Measurements from ENCODE around the gene OR52J3.
"Not testable (repeated sequence)": the region's sequence is repeated elsewhere in the genome, so short reads cannot be mapped to it uniquely, and the experiment has no call there.

Gene OR52J3

DNA sequence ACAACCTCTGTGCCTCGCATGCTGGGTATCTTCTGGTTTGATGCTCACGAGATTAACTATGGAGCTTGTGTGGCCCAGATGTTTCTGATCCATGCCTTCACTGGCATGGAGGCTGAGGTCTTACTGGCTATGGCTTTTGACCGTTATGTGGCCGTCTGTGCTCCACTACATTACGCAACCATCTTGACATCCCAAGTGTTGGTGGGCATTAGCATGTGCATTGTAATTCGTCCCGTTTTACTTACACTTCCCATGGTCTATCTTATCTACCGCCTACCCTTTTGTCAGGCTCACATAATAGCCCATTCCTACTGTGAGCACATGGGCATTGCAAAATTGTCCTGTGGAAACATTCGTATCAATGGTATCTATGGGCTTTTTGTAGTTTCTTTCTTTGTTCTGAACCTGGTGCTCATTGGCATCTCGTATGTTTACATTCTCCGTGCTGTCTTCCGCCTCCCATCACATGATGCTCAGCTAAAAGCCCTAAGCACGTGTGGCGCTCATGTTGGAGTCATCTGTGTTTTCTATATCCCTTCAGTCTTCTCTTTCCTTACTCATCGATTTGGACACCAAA lies 516 bp downstream of the OR52J3 start:
- no peak for ATAC-seq
- TF ChIP-seq TOX (CRISPR knock-in tag; IDR thresholded peaks at IDR 0.05; ENCODE audit: borderline replicate concordance) (no peak), ARNTL (CRISPR knock-in tag; IDR thresholded peaks at IDR 0.05; ENCODE audit: borderline replicate concordance, low read depth) (no peak), GLIS3 (CRISPR knock-in tag; IDR thresholded peaks at IDR 0.05) (no peak), SNAI2 (CRISPR knock-in tag; IDR thresholded peaks at IDR 0.05) (no peak), TCF4 (CRISPR knock-in tag; IDR thresholded peaks at IDR 0.05; ENCODE audit: borderline replicate concordance) (no peak), ZFP3 (CRISPR knock-in tag; IDR thresholded peaks at IDR 0.05) (no peak), ZNF8 (CRISPR knock-in tag; IDR thresholded peaks at IDR 0.05) (no peak), ZNF565 (CRISPR knock-in tag; conservative IDR thresholded peaks at IDR 0.05; ENCODE audit: low read depth) (no peak), ZFP30 (CRISPR knock-in tag; IDR thresholded peaks at IDR 0.05) (no peak), CSDC2 (CRISPR knock-in tag; IDR thresholded peaks at IDR 0.05) (no peak), ZC3H10 (CRISPR knock-in tag; IDR thresholded peaks at IDR 0.05) (no peak)
- TF ChIP-seq, protein P1, sequence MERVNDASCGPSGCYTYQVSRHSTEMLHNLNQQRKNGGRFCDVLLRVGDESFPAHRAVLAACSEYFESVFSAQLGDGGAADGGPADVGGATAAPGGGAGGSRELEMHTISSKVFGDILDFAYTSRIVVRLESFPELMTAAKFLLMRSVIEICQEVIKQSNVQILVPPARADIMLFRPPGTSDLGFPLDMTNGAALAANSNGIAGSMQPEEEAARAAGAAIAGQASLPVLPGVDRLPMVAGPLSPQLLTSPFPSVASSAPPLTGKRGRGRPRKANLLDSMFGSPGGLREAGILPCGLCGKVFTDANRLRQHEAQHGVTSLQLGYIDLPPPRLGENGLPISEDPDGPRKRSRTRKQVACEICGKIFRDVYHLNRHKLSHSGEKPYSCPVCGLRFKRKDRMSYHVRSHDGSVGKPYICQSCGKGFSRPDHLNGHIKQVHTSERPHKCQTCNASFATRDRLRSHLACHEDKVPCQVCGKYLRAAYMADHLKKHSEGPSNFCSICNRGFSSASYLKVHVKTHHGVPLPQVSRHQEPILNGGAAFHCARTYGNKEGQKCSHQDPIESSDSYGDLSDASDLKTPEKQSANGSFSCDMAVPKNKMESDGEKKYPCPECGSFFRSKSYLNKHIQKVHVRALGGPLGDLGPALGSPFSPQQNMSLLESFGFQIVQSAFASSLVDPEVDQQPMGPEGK (CRISPR knock-in tag; IDR thresholded peaks at IDR 0.05; ENCODE audit: borderline replicate concordance): no peak
- TF ChIP-seq, protein P2, sequence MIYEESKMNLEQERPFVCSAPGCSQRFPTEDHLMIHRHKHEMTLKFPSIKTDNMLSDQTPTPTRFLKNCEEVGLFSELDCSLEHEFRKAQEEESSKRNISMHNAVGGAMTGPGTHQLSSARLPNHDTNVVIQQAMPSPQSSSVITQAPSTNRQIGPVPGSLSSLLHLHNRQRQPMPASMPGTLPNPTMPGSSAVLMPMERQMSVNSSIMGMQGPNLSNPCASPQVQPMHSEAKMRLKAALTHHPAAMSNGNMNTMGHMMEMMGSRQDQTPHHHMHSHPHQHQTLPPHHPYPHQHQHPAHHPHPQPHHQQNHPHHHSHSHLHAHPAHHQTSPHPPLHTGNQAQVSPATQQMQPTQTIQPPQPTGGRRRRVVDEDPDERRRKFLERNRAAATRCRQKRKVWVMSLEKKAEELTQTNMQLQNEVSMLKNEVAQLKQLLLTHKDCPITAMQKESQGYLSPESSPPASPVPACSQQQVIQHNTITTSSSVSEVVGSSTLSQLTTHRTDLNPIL (CRISPR knock-in tag; IDR thresholded peaks at IDR 0.05; ENCODE audit: low read depth): no peak
- TF ChIP-seq, protein P3, sequence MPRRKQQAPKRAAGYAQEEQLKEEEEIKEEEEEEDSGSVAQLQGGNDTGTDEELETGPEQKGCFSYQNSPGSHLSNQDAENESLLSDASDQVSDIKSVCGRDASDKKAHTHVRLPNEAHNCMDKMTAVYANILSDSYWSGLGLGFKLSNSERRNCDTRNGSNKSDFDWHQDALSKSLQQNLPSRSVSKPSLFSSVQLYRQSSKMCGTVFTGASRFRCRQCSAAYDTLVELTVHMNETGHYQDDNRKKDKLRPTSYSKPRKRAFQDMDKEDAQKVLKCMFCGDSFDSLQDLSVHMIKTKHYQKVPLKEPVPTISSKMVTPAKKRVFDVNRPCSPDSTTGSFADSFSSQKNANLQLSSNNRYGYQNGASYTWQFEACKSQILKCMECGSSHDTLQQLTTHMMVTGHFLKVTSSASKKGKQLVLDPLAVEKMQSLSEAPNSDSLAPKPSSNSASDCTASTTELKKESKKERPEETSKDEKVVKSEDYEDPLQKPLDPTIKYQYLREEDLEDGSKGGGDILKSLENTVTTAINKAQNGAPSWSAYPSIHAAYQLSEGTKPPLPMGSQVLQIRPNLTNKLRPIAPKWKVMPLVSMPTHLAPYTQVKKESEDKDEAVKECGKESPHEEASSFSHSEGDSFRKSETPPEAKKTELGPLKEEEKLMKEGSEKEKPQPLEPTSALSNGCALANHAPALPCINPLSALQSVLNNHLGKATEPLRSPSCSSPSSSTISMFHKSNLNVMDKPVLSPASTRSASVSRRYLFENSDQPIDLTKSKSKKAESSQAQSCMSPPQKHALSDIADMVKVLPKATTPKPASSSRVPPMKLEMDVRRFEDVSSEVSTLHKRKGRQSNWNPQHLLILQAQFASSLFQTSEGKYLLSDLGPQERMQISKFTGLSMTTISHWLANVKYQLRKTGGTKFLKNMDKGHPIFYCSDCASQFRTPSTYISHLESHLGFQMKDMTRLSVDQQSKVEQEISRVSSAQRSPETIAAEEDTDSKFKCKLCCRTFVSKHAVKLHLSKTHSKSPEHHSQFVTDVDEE (CRISPR knock-in tag; IDR thresholded peaks at IDR 0.05): no peak

DNA sequence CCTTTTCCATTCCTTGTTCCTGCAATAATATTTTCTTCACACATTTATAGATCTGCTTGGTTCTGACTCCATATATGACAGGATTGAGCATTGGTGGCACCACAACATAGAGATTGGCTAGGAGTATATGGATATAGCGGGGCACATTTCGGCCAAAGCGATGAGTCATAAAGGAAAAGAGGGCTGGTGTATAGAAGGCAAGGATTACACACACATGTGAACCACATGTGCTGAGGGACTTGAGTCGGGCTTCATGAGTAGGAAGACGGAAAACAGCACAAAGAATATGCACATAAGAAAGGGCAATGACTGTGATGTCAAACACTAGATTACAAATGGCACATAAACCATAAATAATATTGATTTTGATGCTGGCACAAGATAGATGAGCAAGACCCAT lies 12.4 kb downstream of the OR52J3 start:
- not testable (repeated sequence) for ATAC-seq

DNA sequence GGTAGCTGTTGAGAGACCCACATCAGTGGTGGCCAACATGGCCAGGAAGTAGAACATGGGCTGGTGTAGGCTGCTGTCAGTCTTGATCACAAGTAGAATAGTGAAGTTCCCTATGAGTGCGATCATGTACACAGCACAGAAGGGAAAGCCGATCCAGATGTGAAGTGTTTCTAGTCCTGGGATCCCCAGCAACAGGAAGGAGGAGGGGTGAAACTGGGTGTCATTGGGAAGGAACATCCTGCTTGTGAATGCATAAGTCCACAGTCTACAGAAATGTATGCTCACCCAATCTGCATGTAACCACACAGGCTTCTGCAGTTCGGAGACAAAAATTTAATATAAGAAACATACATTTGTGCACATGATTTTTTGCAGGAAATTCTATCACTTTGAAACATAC lies 13.1 kb downstream of the OR52J3 start, which contains the start of gene OR52E2:
OR52E2 (minus strand) TSS at position 237 of the 400 bp plus-strand sequence; CDS start at position 237, 0 bp downstream.
- ATAC-seq: no peak
- no peak for TF ChIP-seq SNAI2 (CRISPR knock-in tag; IDR thresholded peaks at IDR 0.05)
- no peak for TF ChIP-seq TOX (CRISPR knock-in tag; IDR thresholded peaks at IDR 0.05; ENCODE audit: borderline replicate concordance)
- TF ChIP-seq, protein P3 (CRISPR knock-in tag; IDR thresholded peaks at IDR 0.05): no peak
- TF ChIP-seq TCF4 (CRISPR knock-in tag; IDR thresholded peaks at IDR 0.05; ENCODE audit: borderline replicate concordance): no peak
- TF ChIP-seq, protein P4, sequence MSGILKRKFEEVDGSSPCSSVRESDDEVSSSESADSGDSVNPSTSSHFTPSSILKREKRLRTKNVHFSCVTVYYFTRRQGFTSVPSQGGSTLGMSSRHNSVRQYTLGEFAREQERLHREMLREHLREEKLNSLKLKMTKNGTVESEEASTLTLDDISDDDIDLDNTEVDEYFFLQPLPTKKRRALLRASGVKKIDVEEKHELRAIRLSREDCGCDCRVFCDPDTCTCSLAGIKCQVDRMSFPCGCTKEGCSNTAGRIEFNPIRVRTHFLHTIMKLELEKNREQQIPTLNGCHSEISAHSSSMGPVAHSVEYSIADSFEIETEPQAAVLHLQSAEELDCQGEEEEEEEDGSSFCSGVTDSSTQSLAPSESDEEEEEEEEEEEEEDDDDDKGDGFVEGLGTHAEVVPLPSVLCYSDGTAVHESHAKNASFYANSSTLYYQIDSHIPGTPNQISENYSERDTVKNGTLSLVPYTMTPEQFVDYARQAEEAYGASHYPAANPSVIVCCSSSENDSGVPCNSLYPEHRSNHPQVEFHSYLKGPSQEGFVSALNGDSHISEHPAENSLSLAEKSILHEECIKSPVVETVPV (CRISPR knock-in tag; IDR thresholded peaks at IDR 0.05): no peak

DNA sequence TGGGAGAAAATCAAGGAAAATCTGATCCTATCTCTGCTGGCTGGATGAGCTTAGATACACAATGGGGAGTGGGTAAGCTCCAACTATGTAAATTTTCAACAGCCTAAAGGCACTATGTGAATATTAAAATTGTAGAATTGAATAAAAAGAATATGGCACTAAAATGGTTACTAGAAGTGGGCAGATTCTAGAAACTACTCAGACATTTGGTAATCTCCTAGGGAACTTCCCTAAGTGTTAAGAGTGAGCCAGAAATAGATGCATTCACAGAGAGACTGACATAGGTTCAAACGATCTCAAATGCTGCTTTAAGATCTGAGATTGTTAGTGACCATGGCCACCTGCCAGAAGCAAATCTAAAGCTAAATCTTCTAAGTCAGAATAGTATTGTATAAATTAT lies 18.7 kb downstream of the OR52J3 start:
- ATAC-seq: no peak
- TF ChIP-seq PPARA (CRISPR knock-in tag; IDR thresholded peaks at IDR 0.05; ENCODE audit: borderline replicate concordance) (no peak), BACH2 (CRISPR knock-in tag; IDR thresholded peaks at IDR 0.05; ENCODE audit: borderline replicate concordance) (no peak), ZC3H10 (CRISPR knock-in tag; IDR thresholded peaks at IDR 0.05) (no peak)
- TF ChIP-seq, protein P1 (CRISPR knock-in tag; IDR thresholded peaks at IDR 0.05; ENCODE audit: borderline replicate concordance): no peak
- TF ChIP-seq, protein P4 (CRISPR knock-in tag; IDR thresholded peaks at IDR 0.05): no peak
- TF ChIP-seq, protein P3 (CRISPR knock-in tag; IDR thresholded peaks at IDR 0.05): no peak

Measured in SK-N-SH treated with all-trans-retinoic acid at 6 μM for 48 hours (cell line).